NT2/D1 (cell line): Measurements from ENCODE around the gene CACNA1C.

Experiments used
- YY1 ChIP-seq: IDR thresholded peaks from 2 replicates; pipeline ENCODE4 v1.6.1; 2011; ENCODE audit not compliant: insufficient read length, insufficient read depth
- ZNF274 ChIP-seq: IDR thresholded peaks from 2 replicates; pipeline ENCODE4 v1.6.1; 2011; ENCODE audit warnings: mild to moderate bottlenecking, low read depth, low read length

DNA sequence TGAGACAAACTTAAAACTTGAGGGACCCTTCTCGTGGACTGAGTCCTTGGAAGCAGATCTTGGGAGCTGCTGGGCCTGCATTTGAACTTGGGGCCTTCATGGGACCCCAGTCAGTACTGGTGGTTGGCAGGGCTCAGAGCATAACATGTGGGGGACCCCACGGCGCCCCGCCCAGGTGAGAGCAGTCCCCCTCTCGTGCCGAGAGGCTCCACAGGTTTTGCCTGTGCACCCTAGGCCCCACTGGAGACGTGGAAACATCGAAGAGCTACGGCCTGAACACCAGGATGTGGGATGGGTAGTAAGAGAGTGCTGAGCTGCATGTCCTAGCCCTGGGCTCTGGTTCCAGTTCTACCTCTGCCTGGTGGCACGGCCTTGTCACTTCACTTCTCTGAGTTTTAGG lies 84.1 kb downstream of the CACNA1C start:
- TF ChIP-seq YY1 = no peak
- TF ChIP-seq ZNF274 = no peak
